H1 (cell line): Measurements from ENCODE around the gene EXOG. TPM values are rescaled to one million over a fixed set of nuclear protein-coding genes. Genes with fewer than 3 reads are reported as not detected.

Experiments
- CTCF ChIA-PET: fragments of 300-600 bp; sonication (Branson Sonifier 250); formaldehyde crosslinking; loops from one replicate; lab custom pipeline; 2021; ENCODE audit not compliant: partially characterized antibody; lab: Charles Lee
- POLR2A ChIA-PET: fragments of 300-600 bp; sonication (Branson Sonifier 250); formaldehyde crosslinking; loops from one replicate; lab custom pipeline; 2021; ENCODE audit warnings: inconsistent platforms; ENCODE audit not compliant: partially characterized antibody; lab: Charles Lee
- DNase-seq, 2 experiments: peaks; one replicate each; pipeline versions ENCODE4 v3.0.0 to v3.0.0-alpha.2; 2010 to 2022; ENCODE audit warnings: low spot score in 2 of 2, low read depth in 1 of 2, mixed read lengths in 1 of 2
- FAIRE-seq: peaks from 2 replicates; lab custom pipeline; 2011; peaks lifted over from hg19 to GRCh38; lab: Jason Lieb, UNC
- H2AFZ ChIP-seq: 2 replicates; pipeline ENCODE4 v1.8.1; 2012; ENCODE audit warnings: low read length, inconsistent platforms
- H2AK5ac ChIP-seq: 2 replicates; pipeline ENCODE4 v1.6.1; 2013; ENCODE audit warnings: low read depth, low read length
- H2BK120ac ChIP-seq: replicated peaks from 2 replicates; pipeline ENCODE3; 2013; ENCODE audit warnings: low read depth, low read length, inconsistent platforms
- H2BK12ac ChIP-seq: 2 replicates; pipeline ENCODE4 v1.6.1; 2013; ENCODE audit warnings: low read depth, low read length
- H2BK15ac ChIP-seq: 2 replicates; pipeline ENCODE4 v1.6.1; 2013; ENCODE audit warnings: low read length
- H2BK20ac ChIP-seq: 2 replicates; pipeline ENCODE4 v1.6.1; 2013; ENCODE audit warnings: low read length
- H2BK5ac ChIP-seq: 2 replicates; pipeline ENCODE4 v1.6.1; 2013; ENCODE audit warnings: low read depth, low read length
- H3K14ac ChIP-seq: 2 replicates; pipeline ENCODE4 v1.6.1; 2013; ENCODE audit warnings: inconsistent platforms; ENCODE audit not compliant: insufficient read length
- H3K18ac ChIP-seq: 2 replicates; pipeline ENCODE4 v1.6.1; 2013; ENCODE audit warnings: low read length; ENCODE audit errors: extremely low read depth
- H3K23ac ChIP-seq: 2 replicates; pipeline ENCODE4 v1.6.1; 2013; ENCODE audit warnings: inconsistent platforms; ENCODE audit not compliant: insufficient read length
- H3K23me2 ChIP-seq: 2 replicates; pipeline ENCODE4 v1.6.1; 2013; ENCODE audit warnings: low read depth, low read length
- H3K27ac ChIP-seq: 2 replicates; pipeline ENCODE4 v1.6.1; 2011; ENCODE audit warnings: low read depth, low read length, inconsistent platforms
- H3K27me3 ChIP-seq, 4 experiments: replicated peaks in 1 of 4; 1 replicate in 1 of 4; 2 replicates in 3 of 4; pipeline versions ENCODE4 v1.6.1 to v1.8.1; 2011 to 2013; ENCODE audit warnings: low read length in 3 of 4, mild to moderate bottlenecking in 3 of 4, inconsistent platforms in 2 of 4, mixed read lengths in 2 of 4, moderate library complexity in 1 of 4; ENCODE audit not compliant: control insufficient read depth in 3 of 4, insufficient read depth in 3 of 4; ENCODE audit errors: extremely low read depth in 1 of 4
- H3K36me3 ChIP-seq, 4 experiments: 2 replicates each; pipeline versions ENCODE4 v1.6.1 to v1.8.1; 2011 to 2013; ENCODE audit warnings: mild to moderate bottlenecking in 4 of 4, low read length in 3 of 4, moderate library complexity in 2 of 4, control low read depth in 1 of 4, inconsistent platforms in 1 of 4; ENCODE audit not compliant: insufficient read depth in 4 of 4, control insufficient read depth in 2 of 4
- H3K4ac ChIP-seq: replicated peaks from 2 replicates; pipeline ENCODE3; 2013; ENCODE audit warnings: low read length, low read depth, mixed read lengths, inconsistent platforms; ENCODE audit not compliant: insufficient read length
- H3K4me1 ChIP-seq, 4 experiments: replicated peaks in 1 of 4; 1 replicate in 1 of 4; 2 replicates in 3 of 4; pipeline versions ENCODE4 v1.6.1 to v1.8.1; 2011 to 2013; ENCODE audit warnings: low read length in 3 of 4, inconsistent platforms in 2 of 4, mixed read lengths in 1 of 4; ENCODE audit not compliant: insufficient read depth in 4 of 4, control insufficient read depth in 3 of 4
- H3K4me2 ChIP-seq, 2 experiments: 2 replicates each; pipeline versions ENCODE4 v1.6.1 to v1.8.1; 2011 to 2013; ENCODE audit warnings: low read depth in 2 of 2, low read length in 2 of 2, control low read depth in 1 of 2, inconsistent platforms in 1 of 2, mild to moderate bottlenecking in 1 of 2; ENCODE audit not compliant: insufficient read depth in 1 of 2
- H3K4me3 ChIP-seq, 4 experiments: fragments of 200-600, 300-600 bp in 1 of 4; sonication (generic), shearing (Covaris generic), sonication (Bioruptor Twin) in 1 of 4; 2 replicates each; pipeline versions ENCODE4 v1.5.1 to v1.8.1; 2011 to 2016; ENCODE audit warnings: low read length in 4 of 4, low read depth in 3 of 4, control low read depth in 2 of 4, inconsistent platforms in 2 of 4, mild to moderate bottlenecking in 2 of 4, mixed read lengths in 1 of 4, moderate library complexity in 1 of 4; ENCODE audit not compliant: insufficient read depth in 2 of 4; ENCODE audit errors: extremely low read depth in 1 of 4
- H3K56ac ChIP-seq: replicated peaks from 2 replicates; pipeline ENCODE3; 2013; ENCODE audit warnings: low read depth, mild to moderate bottlenecking, mixed read lengths, low read length, inconsistent platforms; ENCODE audit not compliant: insufficient read length
- H3K79me1 ChIP-seq: 2 replicates; pipeline ENCODE4 v1.6.1; 2013; ENCODE audit warnings: low read depth, low read length, control low read depth
- H3K79me2 ChIP-seq, 2 experiments: 2 replicates each; pipeline versions ENCODE4 v1.6.1 to v1.8.1; 2012 to 2013; ENCODE audit warnings: low read length in 2 of 2, mild to moderate bottlenecking in 2 of 2, inconsistent platforms in 1 of 2; ENCODE audit not compliant: insufficient read depth in 2 of 2, control insufficient read depth in 1 of 2
- H3K9ac ChIP-seq, 4 experiments: replicated peaks in 1 of 4; 1 replicate in 1 of 4; 2 replicates in 3 of 4; pipeline versions ENCODE4 v1.6.1 to v1.8.1; 2011 to 2013; ENCODE audit warnings: low read depth in 3 of 4, low read length in 3 of 4, control low read depth in 2 of 4, mild to moderate bottlenecking in 2 of 4, moderate library complexity in 2 of 4, inconsistent platforms in 1 of 4; ENCODE audit errors: extremely low read depth in 1 of 4
- H3K9me3 ChIP-seq, 2 experiments: 2 replicates each; pipeline versions ENCODE4 v1.6.1 to v1.8.1; 2012 to 2013; ENCODE audit warnings: mild to moderate bottlenecking in 2 of 2, moderate library complexity in 2 of 2, control low read depth in 1 of 2, inconsistent platforms in 1 of 2, low read depth in 1 of 2, low read length in 1 of 2, mixed read lengths in 1 of 2; ENCODE audit not compliant: insufficient read depth in 2 of 2
- H4K20me1 ChIP-seq, 2 experiments: replicated peaks in 1 of 2; 2 replicates each; pipeline versions ENCODE3 to v1.8.1; 2011 to 2013; ENCODE audit warnings: inconsistent platforms in 2 of 2, low read length in 2 of 2, mild to moderate bottlenecking in 1 of 2; ENCODE audit not compliant: insufficient read depth in 2 of 2, control insufficient read depth in 1 of 2
- H4K5ac ChIP-seq: 2 replicates; pipeline ENCODE4 v1.6.1; 2013; ENCODE audit warnings: low read length, low read depth, mixed read lengths, inconsistent platforms; ENCODE audit not compliant: insufficient read length
- H4K8ac ChIP-seq: 2 replicates; pipeline ENCODE4 v1.8.0; 2013; ENCODE audit warnings: mild to moderate bottlenecking, moderate library complexity, low read length, inconsistent platforms; ENCODE audit not compliant: insufficient read depth; ENCODE audit errors: extremely low read depth
- H4K91ac ChIP-seq: replicated peaks from 2 replicates; pipeline ENCODE3; 2013; ENCODE audit warnings: low read length, mixed read lengths, inconsistent platforms; ENCODE audit not compliant: insufficient read length
- ATF3 ChIP-seq: IDR thresholded peaks from 2 replicates; pipeline ENCODE4 v1.6.1; 2011; ENCODE audit warnings: low read depth, mild to moderate bottlenecking, low read length; ENCODE audit not compliant: insufficient read depth
- BACH1 ChIP-seq: IDR thresholded peaks from 2 replicates; pipeline ENCODE4 v1.6.1; 2012; ENCODE audit warnings: low read length, improper control_type of control experiment
- CTBP2 ChIP-seq: IDR thresholded peaks from 2 replicates; pipeline ENCODE4 v1.7.0; 2011; ENCODE audit warnings: borderline replicate concordance, mild to moderate bottlenecking, moderate library complexity, mixed read lengths, low read length; ENCODE audit not compliant: insufficient read depth, insufficient read length
- HDAC6 ChIP-seq: IDR thresholded peaks from one replicate; pipeline ENCODE4 v1.7.1; 2012; ENCODE audit warnings: low read depth, mild to moderate bottlenecking, inconsistent platforms, low read length, moderate library complexity
- KDM1A ChIP-seq: fragments of 200-600, 300-600 bp; sonication (generic); IDR thresholded peaks from 2 replicates; pipeline ENCODE4 v1.7.1; 2016; ENCODE audit warnings: mild to moderate bottlenecking, low read length, borderline replicate concordance
- KDM4A ChIP-seq: IDR thresholded peaks from one replicate; pipeline ENCODE4 v1.7.1; 2012; ENCODE audit warnings: low read depth, mild to moderate bottlenecking, moderate library complexity, low read length, inconsistent platforms; ENCODE audit not compliant: severe bottlenecking
- NANOG ChIP-seq: IDR thresholded peaks from 2 replicates; pipeline ENCODE4 v1.6.1; 2011; ENCODE audit warnings: low read length, low read depth, mild to moderate bottlenecking, inconsistent platforms; ENCODE audit not compliant: insufficient read depth, poor library complexity, severe bottlenecking
- NRF1 ChIP-seq: IDR thresholded peaks from 2 replicates; pipeline ENCODE4 v1.6.1; 2011; ENCODE audit warnings: mild to moderate bottlenecking, low read depth, low read length, improper control_type of control experiment
- RNF2 ChIP-seq: fragments of 200-900, 300-1000 bp; sonication (generic); IDR thresholded peaks from 2 replicates; pipeline ENCODE4 v1.7.1; 2016; ENCODE audit warnings: borderline replicate concordance, low read depth, mild to moderate bottlenecking, antibody characterized with exemption, low read length; ENCODE audit not compliant: poor library complexity, severe bottlenecking; ENCODE audit errors: missing control alignments
- SP1 ChIP-seq: IDR thresholded peaks from 2 replicates; pipeline ENCODE4 v1.6.1; 2011; ENCODE audit warnings: low read depth, low read length
- SP4 ChIP-seq: IDR thresholded peaks from 2 replicates; pipeline ENCODE4 v1.6.1; 2012; ENCODE audit warnings: low read length, inconsistent platforms
- SRF ChIP-seq: IDR thresholded peaks from 2 replicates; pipeline ENCODE4 v1.6.1; 2011; ENCODE audit warnings: mild to moderate bottlenecking, low read depth, low read length, moderate library complexity
- WGBS, 2 experiments: shearing (Covaris generic) in 1 of 2; methylation state at CpG; one replicate each; pipeline versions ENCODE4 v1.1.6 to v1.1.7; 2013 to 2015; ENCODE audit warnings: low lambda C conversion rate in 2 of 2, mixed read lengths in 2 of 2, inconsistent platforms in 1 of 2, low coverage in 1 of 2, missing lambda C conversion rate in 1 of 2; ENCODE audit not compliant: insufficient replicate concordance in 2 of 2, insufficient coverage in 1 of 2, insufficient read length in 1 of 2; ENCODE audit errors: extremely low coverage in 1 of 2, missing lambda C conversion rate in 1 of 2; 5-methylcytosine and 5-hydroxymethylcytosine counted together
- polyA plus RNA-seq, 7 experiments: library from polyadenylated mRNA; depleted of rRNA in 3 of 7; stranded (reverse) in 5 of 7; unstranded in 2 of 7; fragments of >200 nt in 5 of 7; fragments of 200-250 nt in 2 of 7; gene quantifications; 1 replicate in 5 of 7; 2 replicates in 1 of 7; 4 replicates in 1 of 7; pipeline versions ENCODE4 v1.2.1 to v1.2.3, GENCODE V29; 2011 to 2013; ENCODE audit warnings: missing spikeins in 2 of 7, mixed read lengths in 2 of 7
- total RNA-seq: library from RNA; stranded (reverse); fragmentation: NEBNext Ultra II Directional; extraction: Animal tissue kit (Norgen Biotek cat#: 25700); gene quantifications from 2 replicates; pipeline ENCODE4 v1.2.1, GENCODE V29; 2021

The EXOG gene
- total and polyA plus RNA-seq, 2 of the 8 experiments (the other 6 are each of a cell fraction or from before 2014, with no cell fraction given): 7.2 to 12.9 TPM

GRCh38 chr3:38555149-38555840 lies 59.2 kb downstream of the EXOG start:
- 88% methylated on average over 4 of the region's 6 CpGs; no CpG with 5 or more reads in 1 of the 2 experiments for WGBS, 2 experiments
- no peak overlapping the region for H3K9ac ChIP-seq
- H3K23me2 ChIP-seq: no peaks in the 10 kb centered on the region
- H3K79me2 ChIP-seq: no peaks in the 10 kb centered on the region
- no peak overlapping the region for H2BK12ac ChIP-seq
- FAIRE-seq: no peak
- H3K4me3 ChIP-seq: no peak overlapping the region
- H3K4me1 ChIP-seq: no peaks in the 10 kb centered on the region
- H3K56ac ChIP-seq: no peak overlapping the region
- H4K8ac ChIP-seq: no peak overlapping the region
- peaks cover 0 to 3% (median 0%) of the 10 kb centered on the region in 4 experiments; a peak in 2 of 8 replicates for H3K36me3 ChIP-seq
- H3K14ac ChIP-seq: no peak overlapping the region
- H3K23ac ChIP-seq: no peak overlapping the region
- H3K4ac ChIP-seq: no peak overlapping the region
- H4K20me1 ChIP-seq: no peaks in the 10 kb centered on the region
- no peaks in the 10 kb centered on the region for H3K79me1 ChIP-seq
- no peak overlapping the region for H2BK20ac ChIP-seq
- DNase-seq: no peak
- no peak overlapping the region for H3K27ac ChIP-seq
- POLR2A ChIA-PET: interaction anchor here (1.2 kb wide), 1 partner anchor 23 kb away, joined by 3 read pairs; no protein-coding TSS in a partner anchor
- H4K91ac ChIP-seq: no peak overlapping the region
- H2AK5ac ChIP-seq: no peak overlapping the region
- H3K9me3 ChIP-seq: peaks cover 0 to 5% of the 10 kb centered on the region in 2 experiments; a peak in 1 of 4 replicates
- no peak overlapping the region for H2BK15ac ChIP-seq
- CTCF ChIA-PET: interaction anchor here (0.6 to 2.5 kb wide), 4 partner anchors 11 to 786 kb away, joined by 3 to 7 read pairs (median 4); no protein-coding TSS in a partner anchor
- H2AFZ ChIP-seq: no peak overlapping the region
- H3K18ac ChIP-seq: no peak overlapping the region
- no peak overlapping the region for H2BK120ac ChIP-seq
- H4K5ac ChIP-seq: no peak overlapping the region
- H2BK5ac ChIP-seq: no peak overlapping the region
- no peak overlapping the region for H3K4me2 ChIP-seq
- H3K27me3 ChIP-seq: no peaks in the 10 kb centered on the region
- TF ChIP-seq NANOG (no peak), CTBP2 (no peak), SP4 (no peak), KDM1A (no peak), RNF2 (no peak), SP1 (no peak), SRF (no peak), HDAC6 (no peak), BACH1 (no peak), ATF3 (no peak), NRF1 (no peak), KDM4A (no peak)
